HepG2 (cell line): Measurements from ENCODE around the gene MFSD11. TPM values are rescaled to one million over a fixed set of nuclear protein-coding genes. Genes with fewer than 3 reads are reported as not detected.
A peak's percentile ranks its signal among the peaks of the same experiment; 100 is the strongest.

ENCODE experiments used
- ATAC-seq: fragments of 200-7000 bp; cut with Tn5 transposase; 3 replicates; pipeline ENCODE4 v1.9.1; 2020; ENCODE audit warnings: mild to moderate bottlenecking, moderate library complexity
- BruUV-seq: library from RNA; stranded (reverse); fragments of 400-500 nt; replicated peaks from 2 replicates; lab custom pipeline; 2021; lab: Mats Ljungman, UMichigan
- CTCF ChIA-PET: fragments of 300-600 bp; formaldehyde crosslinking; extraction: SDS; loops from one replicate; lab custom pipeline; 2021; ENCODE audit warnings: low total read pairs, inconsistent platforms, low intra/inter-chr PET ratio; lab: Yijun Ruan, JAX
- POLR2A ChIA-PET: fragments of 350-600 bp; sonication (Branson Sonifier 250); formaldehyde crosslinking; loops from one replicate; lab custom pipeline; 2020; ENCODE audit warnings: antibody characterized with exemption, inconsistent platforms; lab: Yijun Ruan, JAX
- DNase-seq: peaks from one replicate; pipeline ENCODE4 v3.0.0-alpha.2; 2015; ENCODE audit warnings: low spot score
- FAIRE-seq: peaks from 3 replicates; lab custom pipeline; 2011; peaks lifted over from hg19 to GRCh38; lab: Jason Lieb, UNC
- H2AFZ ChIP-seq: one replicate; pipeline ENCODE4 v1.6.1; 2011; ENCODE audit warnings: low read length, inconsistent platforms
- H3K27ac ChIP-seq: fragments of 300-600 bp; 3 replicates; pipeline ENCODE4 v1.8.0; 2011; ENCODE audit warnings: mixed run types, mild to moderate bottlenecking, mixed read lengths, low read length, inconsistent platforms; ENCODE audit not compliant: insufficient read depth; ENCODE audit errors: extremely low read length
- H3K27me3 ChIP-seq, 2 experiments: fragments of 200-600 bp in 1 of 2; 2 replicates in 1 of 2; 3 replicates in 1 of 2; pipeline versions ENCODE4 v1.6.0 to v1.8.0; 2011; ENCODE audit warnings: low read length in 2 of 2, mild to moderate bottlenecking in 2 of 2, moderate library complexity in 2 of 2, inconsistent platforms in 1 of 2; ENCODE audit not compliant: insufficient read depth in 2 of 2, control insufficient read depth in 1 of 2
- H3K36me3 ChIP-seq, 2 experiments: fragments of 200-600 bp in 1 of 2; replicated peaks in 1 of 2; 2 replicates in 1 of 2; 3 replicates in 1 of 2; pipeline versions ENCODE4 v1.5.1 to v1.8.0; 2011; ENCODE audit warnings: low read length in 2 of 2, inconsistent platforms in 1 of 2; ENCODE audit not compliant: insufficient read depth in 2 of 2, control insufficient read depth in 1 of 2
- H3K4me1 ChIP-seq: 2 replicates; pipeline ENCODE4 v1.5.1; 2012; ENCODE audit warnings: low read length, inconsistent platforms; ENCODE audit not compliant: insufficient read depth
- H3K4me2 ChIP-seq: 2 replicates; pipeline ENCODE4 v1.6.0; 2011; ENCODE audit warnings: low read depth, low read length, inconsistent platforms
- H3K4me3 ChIP-seq, 3 experiments: fragments of 200-600 bp in 1 of 3; sonication (generic), shearing (Covaris generic) in 1 of 3; replicated peaks in 1 of 3; 2 replicates each; pipeline ENCODE4 v1.5.1; 2011 to 2016; ENCODE audit warnings: low read length in 3 of 3, inconsistent platforms in 2 of 3, low read depth in 2 of 3, mild to moderate bottlenecking in 2 of 3, control low read depth in 1 of 3, mixed read lengths in 1 of 3; ENCODE audit not compliant: insufficient read depth in 1 of 3
- H3K79me2 ChIP-seq: one replicate; pipeline ENCODE4 v1.6.1; 2011; ENCODE audit warnings: low read length, inconsistent platforms; ENCODE audit not compliant: insufficient read depth
- H3K9ac ChIP-seq: 2 replicates; pipeline ENCODE4 v1.6.0; 2011; ENCODE audit warnings: mild to moderate bottlenecking, low read depth, low read length, inconsistent platforms; ENCODE audit not compliant: insufficient read depth
- H3K9me3 ChIP-seq: 2 replicates; pipeline ENCODE4 v1.5.1; 2012; ENCODE audit warnings: mild to moderate bottlenecking, low read length
- H4K20me1 ChIP-seq: 2 replicates; pipeline ENCODE4 v1.6.0; 2011; ENCODE audit warnings: inconsistent platforms, mild to moderate bottlenecking, low read length, moderate library complexity; ENCODE audit not compliant: insufficient read depth
- AHR ChIP-seq: IDR thresholded peaks from 2 replicates; pipeline ENCODE4 v1.6.1; 2018; ENCODE audit warnings: missing genetic modification reagents, missing compliant biosample characterization
- AKAP8 ChIP-seq: sonication (generic); formaldehyde crosslinking; IDR thresholded peaks from 2 replicates; pipeline ENCODE4 v1.5.1; 2020; ENCODE audit warnings: mild to moderate bottlenecking, missing genetic modification reagents
- HNF1B ChIP-seq: sonication (generic); formaldehyde crosslinking; IDR thresholded peaks from 2 replicates; pipeline ENCODE4 v1.5.1; 2020; ENCODE audit warnings: mild to moderate bottlenecking, moderate library complexity, missing genetic modification reagents
- HOXA9 ChIP-seq: sonication (generic); formaldehyde crosslinking; IDR thresholded peaks from 2 replicates; pipeline ENCODE4 v1.8.1; 2022; ENCODE audit warnings: missing genetic modification reagents, mild to moderate bottlenecking, moderate library complexity, borderline replicate concordance
- NPAS2 ChIP-seq: sonication (generic); formaldehyde crosslinking; IDR thresholded peaks from 2 replicates; pipeline ENCODE4 v1.8.0; 2022; ENCODE audit warnings: mild to moderate bottlenecking, missing genetic modification reagents, borderline replicate concordance
- RAD21 ChIP-seq: fragments of 450-650 bp; formaldehyde crosslinking; IDR thresholded peaks from 2 replicates; pipeline ENCODE4 v1.5.0; 2020; ENCODE audit warnings: mild to moderate bottlenecking
- SMAD3 ChIP-seq: sonication (generic); formaldehyde crosslinking; IDR thresholded peaks from 2 replicates; pipeline ENCODE4 v1.4.0; 2020; ENCODE audit warnings: missing genetic modification reagents
- THRA ChIP-seq: sonication (generic); formaldehyde crosslinking; IDR thresholded peaks from 2 replicates; pipeline ENCODE4 v1.4.0; 2020; ENCODE audit warnings: missing genetic modification reagents, borderline replicate concordance
- U2AF1 ChIP-seq: fragments of 200-400 bp; formaldehyde crosslinking; optimal IDR thresholded peaks from 2 replicates; pipeline ENCODE3; 2017; ENCODE audit warnings: mild to moderate bottlenecking, low read depth, low read length
- YEATS4 ChIP-seq: sonication (generic); formaldehyde crosslinking; IDR thresholded peaks from 2 replicates; pipeline ENCODE4 v1.4.0; 2020; ENCODE audit warnings: missing genetic modification reagents, borderline replicate concordance
- ZKSCAN8 ChIP-seq: IDR thresholded peaks from 2 replicates; pipeline ENCODE4 v1.6.1; 2016; ENCODE audit warnings: borderline replicate concordance, missing genetic modification reagents, missing compliant biosample characterization
- ZNF234 ChIP-seq: sonication (generic); formaldehyde crosslinking; conservative IDR thresholded peaks from 2 replicates; pipeline ENCODE4 v1.5.1; 2020; ENCODE audit warnings: mild to moderate bottlenecking, missing genetic modification reagents
- ZNF3 ChIP-seq: IDR thresholded peaks from 2 replicates; pipeline ENCODE4 v1.7.0; 2017; ENCODE audit warnings: inconsistent platforms
- ZNF572 ChIP-seq: sonication (generic); formaldehyde crosslinking; IDR thresholded peaks from 2 replicates; pipeline ENCODE4 v1.5.1; 2020; ENCODE audit warnings: mild to moderate bottlenecking, missing genetic modification reagents
- ZNF660 ChIP-seq: sonication (generic); formaldehyde crosslinking; IDR thresholded peaks from 2 replicates; pipeline ENCODE4 v1.5.1; 2020; ENCODE audit warnings: mild to moderate bottlenecking, low read depth, missing genetic modification reagents, borderline replicate concordance
- ZNF691 ChIP-seq: sonication (generic); formaldehyde crosslinking; IDR thresholded peaks from 2 replicates; pipeline ENCODE4 v1.4.0; 2020; ENCODE audit warnings: missing genetic modification reagents, low read depth, mild to moderate bottlenecking, borderline replicate concordance
- ZSCAN29 ChIP-seq: sonication (generic); formaldehyde crosslinking; conservative IDR thresholded peaks from 2 replicates; pipeline ENCODE4 v1.4.0; 2020; ENCODE audit warnings: mild to moderate bottlenecking, missing genetic modification reagents
- WGBS: methylation state at CpG from one replicate; pipeline ENCODE4 v1.1.6; 2017; ENCODE audit warnings: low lambda C conversion rate; 5-methylcytosine and 5-hydroxymethylcytosine counted together
- in situ Hi-C: cut with HindIII; loops from 2 replicates; pipeline ENCODE4 v1.10.0; 2017; ENCODE audit warnings: low pct_unique_long_range_greater_than_20kb; ENCODE audit not compliant: extremely low pct_ligation_motif_present
- intact Hi-C: fragments of 100-400 bp; cut with micrococcal nuclease; formaldehyde crosslinking; loops from one replicate; pipeline ENCODE4 v1.10.0; 2022; ENCODE audit not compliant: unreplicated experiment
- polyA plus RNA-seq, 8 experiments: library from polyadenylated mRNA; depleted of rRNA in 3 of 8; stranded (reverse) in 7 of 8; unstranded in 1 of 8; fragments of >200 nt; fragmentation: Illumina TruSeq in 4 of 8; extraction: Trizol in 4 of 8; gene quantifications; 2 replicates each; pipeline versions ENCODE4 v1.2.1 to v1.2.3, GENCODE V29; 2011 to 2016; ENCODE audit warnings: low read depth in 4 of 8, missing spikeins in 1 of 8, mixed read lengths in 1 of 8; ENCODE audit not compliant: insufficient read depth in 1 of 8
- total RNA-seq, 5 experiments: library from RNA; depleted of rRNA; stranded (reverse); fragments of >200 nt; fragmentation: Illumina TruSeq; extraction: Trizol; gene quantifications; 2 replicates each; pipeline ENCODE4 v1.2.3, GENCODE V29; 2016; ENCODE audit warnings: low read depth in 1 of 5

MFSD11 gene
- total and polyA plus RNA-seq, 2 of the 13 experiments (the other 11 are each of a cell fraction or from before 2014, with no cell fraction given), result 26.1 to 36.3 TPM

GRCh38 chr17:76737676-76738467 lies at the start of gene MFSD11 (continued):
- TF ChIP-seq ZNF691 (CRISPR knock-in tag) (no peak; the same call in 1 of the 2 replicates), AHR (CRISPR knock-in tag) (peak; percentile 89; the same call in 1 of the 2 replicates), ZSCAN29 (CRISPR knock-in tag) (no peak; the same call in 1 of the 2 replicates), ZKSCAN8 (CRISPR knock-in tag) (no peak), HNF1B (CRISPR knock-in tag) (peak; percentile 69), ZNF3 (peak; percentile 25; the same call in 1 of the 2 replicates), YEATS4 (CRISPR knock-in tag) (peak; percentile 97), U2AF1 (peak; percentile 20)

- DNase-seq (no peak), FAIRE-seq (no peak), ATAC-seq (peak; percentile 17)
- Histone ChIP-seq H4K20me1 (no peaks in the 10 kb centered on the region), H2AFZ (no peak overlapping the region), H3K79me2 (no peaks in the 10 kb centered on the region), H3K4me1 (peaks cover 68% of the 10 kb centered on the region), H3K36me3 (peaks cover 3% of the 10 kb centered on the region in 2 experiments; a peak in 4 of 5 replicates), H3K27ac (peak overlapping the region; percentile 54), H3K9me3 (no peaks in the 10 kb centered on the region), H3K4me2 (peak overlapping the region; percentile 13; the same call in 1 of the 2 replicates), H3K27me3 (no peaks in the 10 kb centered on the region), H3K9ac (peak overlapping the region; percentile 11; the same call in 1 of the 2 replicates), H3K4me3 (no peak overlapping the region)
- in situ Hi-C loops (no loop called here), intact Hi-C loops (no loop called here)
- ChIA-PET CTCF (no interaction called here), POLR2A (interaction anchor here (0.6 to 2.7 kb wide), 8 partner anchors 9 to 306 kb away, joined by 3 to 15 read pairs (median 4); partner anchors contain the start of genes MFSD11 and MXRA7)
- TSS peak; percentile 44 for BruUV-seq
- 76% methylated on average over 5 of the region's 11 CpGs for WGBS
- TF ChIP-seq HOXA9 (CRISPR knock-in tag) (no peak), ZNF572 (peak; percentile 90), THRA (CRISPR knock-in tag) (no peak), RAD21 (CRISPR knock-in tag) (0 out of 2 replicates have a peak, but pooled peaks have one; percentile 30), SMAD3 (CRISPR knock-in tag) (no peak), NPAS2 (CRISPR knock-in tag) (no peak), ZNF234 (CRISPR knock-in tag) (no peak), ZNF660 (no peak; the same call in 1 of the 2 replicates), AKAP8 (CRISPR knock-in tag) (peak; percentile 84; the same call in 1 of the 2 replicates)
Observed at GRCh38 chr17:76688165-76688622, 49.7 kb upstream of the MFSD11 start.
